Dendritic cell treated with granulocyte-macrophage colony-stimulating factor and Interleukin-4, amounts not matched to agents 40 ng/mL and 50 ng/mL, for 4 days (primary cell): Measurements from ENCODE around the gene ARHGAP31.

ENCODE experiments used
- H3K27ac Mint-ChIP-seq: one replicate; pipeline ENCODE4 v1.8.0; 2022; ENCODE audit warnings: mild to moderate bottlenecking, mixed read lengths
- H3K27me3 Mint-ChIP-seq: one replicate; pipeline ENCODE4 v1.8.0; 2022; ENCODE audit warnings: mild to moderate bottlenecking, mixed read lengths
- H3K36me3 Mint-ChIP-seq: one replicate; pipeline ENCODE4 v1.8.0; 2022; ENCODE audit warnings: low read depth, mixed read lengths
- H3K4me1 Mint-ChIP-seq: one replicate; pipeline ENCODE4 v1.8.0; 2022; ENCODE audit warnings: low read depth, mixed read lengths
- H3K4me3 Mint-ChIP-seq: one replicate; pipeline ENCODE4 v1.8.0; 2022; ENCODE audit warnings: mild to moderate bottlenecking, moderate library complexity, mixed read lengths
- H3K9me3 Mint-ChIP-seq: one replicate; pipeline ENCODE4 v1.8.0; 2022; ENCODE audit warnings: mixed read lengths
- intact Hi-C: fragments of 100-400 bp; cut with micrococcal nuclease; formaldehyde crosslinking; loops from one replicate; pipeline ENCODE4 v1.15.0; 2022

ARHGAP31 gene

GRCh38 chr3:119409844-119410243 lies 115.7 kb downstream of the ARHGAP31 start:
- Mint-ChIP-seq H3K4me3 (no peak overlapping the region), H3K27ac (no peak overlapping the region), H3K27me3 (no peaks in the 10 kb centered on the region), H3K9me3 (no peaks in the 10 kb centered on the region), H3K4me1 (no peaks in the 10 kb centered on the region), H3K36me3 (peaks cover 95% of the 10 kb centered on the region)
- intact Hi-C loops, result no loop called here

GRCh38 chr3:119413603-119414280 lies 119.6 kb downstream of the ARHGAP31 start:
- H3K27ac Mint-ChIP-seq, result no peak overlapping the region
- H3K27me3 Mint-ChIP-seq, result no peaks in the 10 kb centered on the region
- H3K4me1 Mint-ChIP-seq, result no peaks in the 10 kb centered on the region
- no peaks in the 10 kb centered on the region for H3K9me3 Mint-ChIP-seq
- peaks cover 99% of the 10 kb centered on the region for H3K36me3 Mint-ChIP-seq
- intact Hi-C loops, result no loop called here
- no peak overlapping the region for H3K4me3 Mint-ChIP-seq

GRCh38 chr3:119416873-119417272 lies 122.7 kb downstream of the ARHGAP31 start:
- no peak overlapping the region for H3K27ac Mint-ChIP-seq
- peaks cover 7% of the 10 kb centered on the region for H3K4me1 Mint-ChIP-seq
- no peak overlapping the region for H3K4me3 Mint-ChIP-seq
- H3K9me3 Mint-ChIP-seq, result no peaks in the 10 kb centered on the region
- intact Hi-C loops, result no loop called here
- no peaks in the 10 kb centered on the region for H3K27me3 Mint-ChIP-seq
- H3K36me3 Mint-ChIP-seq, result peaks cover 89% of the 10 kb centered on the region

- no peaks in the 10 kb centered on the region for H3K27me3 Mint-ChIP-seq
- intact Hi-C loops, result no loop called here
- no peaks in the 10 kb centered on the region for H3K9me3 Mint-ChIP-seq
- H3K4me1 Mint-ChIP-seq, result peaks cover 16% of the 10 kb centered on the region
- no peak overlapping the region for H3K4me3 Mint-ChIP-seq
- H3K36me3 Mint-ChIP-seq, result peaks cover 79% of the 10 kb centered on the region
- no peak overlapping the region for H3K27ac Mint-ChIP-seq
These were observed 123.8 kb downstream of the ARHGAP31 start for GRCh38 chr3:119417771-119418512.

- Mint-ChIP-seq H3K4me3 (no peak overlapping the region), H3K36me3 (peaks cover 72% of the 10 kb centered on the region), H3K27me3 (no peaks in the 10 kb centered on the region), H3K27ac (no peak overlapping the region), H3K9me3 (no peaks in the 10 kb centered on the region), H3K4me1 (peaks cover 23% of the 10 kb centered on the region)
- intact Hi-C loops, result no loop called here
These were observed 124.5 kb downstream of the ARHGAP31 start for GRCh38 chr3:119418641-119419040.

- no peak overlapping the region for H3K4me3 Mint-ChIP-seq
- H3K36me3 Mint-ChIP-seq, result peaks cover 57% of the 10 kb centered on the region
- H3K9me3 Mint-ChIP-seq, result no peaks in the 10 kb centered on the region
- H3K27me3 Mint-ChIP-seq, result no peaks in the 10 kb centered on the region
- peaks cover 27% of the 10 kb centered on the region for H3K4me1 Mint-ChIP-seq
- intact Hi-C loops, result no loop called here
- no peak overlapping the region for H3K27ac Mint-ChIP-seq
These were observed 126.0 kb downstream of the ARHGAP31 start for GRCh38 chr3:119420196-119420595.

- H3K27ac Mint-ChIP-seq, result no peak overlapping the region
- peaks cover 14% of the 10 kb centered on the region for H3K4me1 Mint-ChIP-seq
- no peaks in the 10 kb centered on the region for H3K27me3 Mint-ChIP-seq
- H3K36me3 Mint-ChIP-seq, result peaks cover 66% of the 10 kb centered on the region
- H3K4me3 Mint-ChIP-seq, result no peak overlapping the region
- intact Hi-C loops, result no loop called here
- peaks cover 39% of the 10 kb centered on the region for H3K9me3 Mint-ChIP-seq
These were observed 133.5 kb downstream of the ARHGAP31 start for GRCh38 chr3:119427669-119428068.

GRCh38 chr3:119428538-119428937 lies 134.4 kb downstream of the ARHGAP31 start:
- H3K4me3 Mint-ChIP-seq, result no peak overlapping the region
- H3K27ac Mint-ChIP-seq, result no peak overlapping the region
- no peaks in the 10 kb centered on the region for H3K27me3 Mint-ChIP-seq
- peaks cover 6% of the 10 kb centered on the region for H3K4me1 Mint-ChIP-seq
- peaks cover 39% of the 10 kb centered on the region for H3K9me3 Mint-ChIP-seq
- H3K36me3 Mint-ChIP-seq, result peaks cover 75% of the 10 kb centered on the region
- intact Hi-C loops, result no loop called here

- intact Hi-C loops, result no loop called here
- Mint-ChIP-seq H3K27ac (no peak overlapping the region), H3K4me3 (no peak overlapping the region), H3K27me3 (no peaks in the 10 kb centered on the region), H3K4me1 (no peaks in the 10 kb centered on the region), H3K36me3 (peaks cover 98% of the 10 kb centered on the region), H3K9me3 (peaks cover 9% of the 10 kb centered on the region)
These were observed 139.6 kb downstream of the ARHGAP31 start for GRCh38 chr3:119433613-119434325.

GRCh38 chr3:119434703-119435102 lies 140.5 kb downstream of the ARHGAP31 start:
- peaks cover 92% of the 10 kb centered on the region for H3K36me3 Mint-ChIP-seq

GRCh38 chr3:119436977-119437376 lies 142.8 kb downstream of the ARHGAP31 start:
- H3K36me3 Mint-ChIP-seq, result peaks cover 83% of the 10 kb centered on the region
- no peaks in the 10 kb centered on the region for H3K27me3 Mint-ChIP-seq
- no peaks in the 10 kb centered on the region for H3K9me3 Mint-ChIP-seq
- H3K4me1 Mint-ChIP-seq, result no peaks in the 10 kb centered on the region
- H3K4me3 Mint-ChIP-seq, result no peak overlapping the region
- intact Hi-C loops, result no loop called here
- no peak overlapping the region for H3K27ac Mint-ChIP-seq

More at GRCh38 chr3:119434703-119435102, 140.5 kb downstream of the ARHGAP31 start:
- intact Hi-C loops, result no loop called here
- Mint-ChIP-seq H3K9me3 (no peaks in the 10 kb centered on the region), H3K27ac (no peak overlapping the region), H3K4me3 (no peak overlapping the region), H3K4me1 (no peaks in the 10 kb centered on the region), H3K27me3 (no peaks in the 10 kb centered on the region)

- intact Hi-C loops, result no loop called here
- Mint-ChIP-seq H3K27me3 (no peaks in the 10 kb centered on the region), H3K36me3 (peaks cover 85% of the 10 kb centered on the region), H3K4me3 (no peak overlapping the region), H3K9me3 (no peaks in the 10 kb centered on the region), H3K4me1 (no peaks in the 10 kb centered on the region), H3K27ac (no peak overlapping the region)
These were observed 143.6 kb downstream of the ARHGAP31 start for GRCh38 chr3:119437691-119438258.

GRCh38 chr3:119443179-119443578 lies 149.0 kb downstream of the ARHGAP31 start:
- intact Hi-C loops, result no loop called here
- Mint-ChIP-seq H3K27me3 (no peaks in the 10 kb centered on the region), H3K27ac (no peak overlapping the region), H3K9me3 (no peaks in the 10 kb centered on the region), H3K4me1 (no peaks in the 10 kb centered on the region), H3K4me3 (no peak overlapping the region), H3K36me3 (peaks cover 69% of the 10 kb centered on the region)

- Mint-ChIP-seq H3K27ac (no peak overlapping the region), H3K27me3 (no peaks in the 10 kb centered on the region), H3K9me3 (no peaks in the 10 kb centered on the region), H3K36me3 (peaks cover 74% of the 10 kb centered on the region), H3K4me3 (no peak overlapping the region), H3K4me1 (no peaks in the 10 kb centered on the region)
- intact Hi-C loops, result no loop called here
These were observed 150.4 kb downstream of the ARHGAP31 start for GRCh38 chr3:119444590-119444989.
